Right lobe of liver (tissue), 6 donors: Measurements from ENCODE around the gene ST7. TPM values are rescaled to one million over a fixed set of nuclear protein-coding genes. Genes with fewer than 3 reads are reported as not detected.

Experiments
- ATAC-seq, 4 donors: fragments of 200-7000 bp; cut with Tn5 transposase; one replicate each; pipeline ENCODE4 v1.9.1; 2020; ENCODE audit warnings: mild to moderate bottlenecking in 4 of 4, moderate library complexity in 4 of 4
- DNase-seq, 3 donors: peaks; one replicate each; pipeline ENCODE4 v3.0.0-alpha.2; 2020
- H3K27ac ChIP-seq, 3 donors: fragments of 200-600 bp; one replicate each; pipeline ENCODE4 v1.8.0; 2022
- H3K27me3 ChIP-seq, 2 donors: fragments of 200-600 bp; one replicate each; pipeline ENCODE4 v1.8.0; 2022
- H3K36me3 ChIP-seq, 4 donors: fragments of 200-600 bp; sonication (generic) in 1 of 4; one replicate each; pipeline versions ENCODE4 v1.5.1 to v1.8.0; 2017 to 2022; ENCODE audit warnings: control low read depth in 1 of 4
- H3K4me1 ChIP-seq, 4 donors: fragments of 200-600 bp; sonication (generic) in 1 of 4; one replicate each; pipeline versions ENCODE4 v1.5.1 to v1.8.0; 2017 to 2022; ENCODE audit warnings: control low read depth in 1 of 4
- H3K4me3 ChIP-seq, 3 donors: fragments of 200-600 bp; one replicate each; pipeline ENCODE4 v1.8.0; 2022
- H3K9me3 ChIP-seq, 4 donors: fragments of 200-600 bp; sonication (generic) in 1 of 4; one replicate each; pipeline versions ENCODE4 v1.5.1 to v1.8.0; 2017 to 2022; ENCODE audit warnings: control low read depth in 1 of 4
- POLR2A ChIP-seq: fragments of 450-650 bp; IDR thresholded peaks from one replicate; pipeline ENCODE4 v1.6.1; 2017; ENCODE audit warnings: antibody characterized with exemption, mild to moderate bottlenecking
- WGBS: methylation state at CpG from one replicate; pipeline ENCODE4 v1.1.6; 2018; ENCODE audit warnings: low coverage, low lambda C conversion rate; ENCODE audit not compliant: insufficient coverage; ENCODE audit errors: missing lambda C conversion rate; 5-methylcytosine and 5-hydroxymethylcytosine counted together
- intact Hi-C, 2 donors: fragments of 100-400 bp; cut with DNase I; formaldehyde crosslinking; loops; one replicate each; pipeline versions ENCODE4 v1.11.2 to v1.14.1; 2022
- total RNA-seq, 6 experiments: library from RNA; depleted of rRNA in 2 of 6; stranded (reverse); fragments of >200 nt in 2 of 6; fragmentation: NEBNext Ultra II Directional in 3 of 6; extraction: Animal tissue kit (Norgen Biotek cat#: 25700) in 3 of 6; gene quantifications; one replicate each; pipeline versions ENCODE4 v1.1.0 to v1.2.4, GENCODE V29; 2016 to 2023
- TF ChIP-seq, protein P1 (sequence below), 4 donors: fragments of 200-600 bp in 3 of 4; fragments of 450-650 bp in 1 of 4; IDR thresholded peaks; one replicate each; pipeline versions ENCODE4 v1.5.1 to v1.8.0; 2016 to 2022; ENCODE audit warnings: antibody characterized with exemption in 4 of 4, mild to moderate bottlenecking in 2 of 4
- donor health status: DM: no; HTN: yes; CAD: no.
- donor health status: DM: no; HTN: no; CAD: no.
- donor health status: DM: no; HTN: no; CAD: no.
- donor health status: DM: no; HTN: yes; CAD: no.
- donor health status: DM: no; HTN: yes; CAD: no.

ST7 gene
- total RNA-seq, 6 experiments from 2014 or later = 17.4 to 29.9 (median 22.4) TPM

GRCh38 chr7:117074378-117074777, 121.1 kb downstream of the ST7 start:
- intact Hi-C loops = no loop called here
- 94% methylated on average over 4 of the region's 4 CpGs for WGBS
- ATAC-seq (no peak), DNase-seq (no peak)
- Histone ChIP-seq H3K9me3 (no peaks in the 10 kb centered on the region), H3K27me3 (no peaks in the 10 kb centered on the region), H3K36me3 (no peaks in the 10 kb centered on the region), H3K4me3 (no peak overlapping the region), H3K4me1 (peaks cover 1 to 58% (median 19%) of the 10 kb centered on the region in 4 donors), H3K27ac (no peak overlapping the region)
- TF ChIP-seq, protein P1, sequence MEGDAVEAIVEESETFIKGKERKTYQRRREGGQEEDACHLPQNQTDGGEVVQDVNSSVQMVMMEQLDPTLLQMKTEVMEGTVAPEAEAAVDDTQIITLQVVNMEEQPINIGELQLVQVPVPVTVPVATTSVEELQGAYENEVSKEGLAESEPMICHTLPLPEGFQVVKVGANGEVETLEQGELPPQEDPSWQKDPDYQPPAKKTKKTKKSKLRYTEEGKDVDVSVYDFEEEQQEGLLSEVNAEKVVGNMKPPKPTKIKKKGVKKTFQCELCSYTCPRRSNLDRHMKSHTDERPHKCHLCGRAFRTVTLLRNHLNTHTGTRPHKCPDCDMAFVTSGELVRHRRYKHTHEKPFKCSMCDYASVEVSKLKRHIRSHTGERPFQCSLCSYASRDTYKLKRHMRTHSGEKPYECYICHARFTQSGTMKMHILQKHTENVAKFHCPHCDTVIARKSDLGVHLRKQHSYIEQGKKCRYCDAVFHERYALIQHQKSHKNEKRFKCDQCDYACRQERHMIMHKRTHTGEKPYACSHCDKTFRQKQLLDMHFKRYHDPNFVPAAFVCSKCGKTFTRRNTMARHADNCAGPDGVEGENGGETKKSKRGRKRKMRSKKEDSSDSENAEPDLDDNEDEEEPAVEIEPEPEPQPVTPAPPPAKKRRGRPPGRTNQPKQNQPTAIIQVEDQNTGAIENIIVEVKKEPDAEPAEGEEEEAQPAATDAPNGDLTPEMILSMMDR (IDR thresholded peaks at IDR 0.05) = no peak
- TF ChIP-seq POLR2A = no peak

GRCh38 chr7:117075934-117076333, 122.6 kb downstream of the ST7 start:
- Histone ChIP-seq H3K4me3 (peak overlapping the region in 1 of 3 donors; percentile 18), H3K27ac (peak overlapping the region in 2 of 3 donors; percentile 45 to 50), H3K4me1 (peaks cover 1 to 52% (median 19%) of the 10 kb centered on the region in 4 donors), H3K36me3 (no peaks in the 10 kb centered on the region), H3K9me3 (no peaks in the 10 kb centered on the region), H3K27me3 (no peaks in the 10 kb centered on the region)
- no peak for DNase-seq
- intact Hi-C loops = no loop called here
- no peak for ATAC-seq
- WGBS = 60% methylated on average over 2 of the region's 2 CpGs
- TF ChIP-seq, protein P1 (IDR thresholded peaks at IDR 0.05) = no peak
- TF ChIP-seq POLR2A = no peak

DNA sequence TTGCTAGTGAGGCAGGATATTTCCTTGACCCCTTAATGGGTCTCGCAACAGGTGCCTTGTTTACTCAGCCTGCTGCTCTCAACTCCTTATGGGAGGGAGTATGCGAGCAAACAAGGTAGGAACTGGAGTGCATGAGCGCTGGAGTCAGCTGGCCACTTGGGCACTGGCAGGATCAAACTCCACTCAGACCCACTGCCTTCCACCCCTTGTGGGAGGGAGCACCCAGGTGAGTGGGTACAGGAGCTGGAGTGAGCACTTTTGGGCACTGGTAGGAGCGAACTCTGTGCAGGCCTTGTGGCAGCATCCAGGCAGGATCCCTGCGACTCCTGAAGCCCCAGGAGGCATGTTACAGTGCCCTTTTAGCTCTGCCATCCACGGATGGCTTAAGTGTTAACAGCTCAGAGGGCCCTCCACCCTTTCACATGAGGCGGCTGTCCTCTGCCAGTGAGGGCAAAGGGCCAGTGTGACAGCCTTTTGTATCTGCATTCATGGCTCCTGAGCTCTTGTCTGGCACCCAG, 123.2 kb downstream of the ST7 start:
- Histone ChIP-seq H3K4me1 (peaks cover 1 to 48% (median 19%) of the 10 kb centered on the region in 4 donors), H3K4me3 (peak overlapping the region in 1 of 3 donors; percentile 18), H3K36me3 (no peaks in the 10 kb centered on the region), H3K27me3 (no peaks in the 10 kb centered on the region), H3K27ac (peak overlapping the region; percentile 45 to 55 (median 50)), H3K9me3 (no peaks in the 10 kb centered on the region)
- 46% methylated on average over 3 of the region's 7 CpGs for WGBS
- TF ChIP-seq POLR2A = no peak
- TF ChIP-seq, protein P1 (IDR thresholded peaks at IDR 0.05) = no peak
- intact Hi-C loops = no loop called here
- peak; percentile 82 to 90 (median 85) for ATAC-seq
- DNase-seq = peak; percentile 71 to 81 (median 80)

GRCh38 chr7:117077658-117078057, 124.4 kb downstream of the ST7 start:
- Histone ChIP-seq H3K4me1 (peaks cover 1 to 40% (median 16%) of the 10 kb centered on the region in 4 donors), H3K27ac (peak overlapping the region in 1 of 3 donors; percentile 50), H3K4me3 (no peak overlapping the region), H3K9me3 (no peaks in the 10 kb centered on the region), H3K36me3 (no peaks in the 10 kb centered on the region), H3K27me3 (no peaks in the 10 kb centered on the region)
- TF ChIP-seq, protein P1 (IDR thresholded peaks at IDR 0.05) = no peak
- no peak for TF ChIP-seq POLR2A
- intact Hi-C loops = no loop called here
- ATAC-seq = peak in 3 of 4 donors; percentile 3 to 43 (median 6)
- DNase-seq = no peak
